ENCODE data around the gene RECK.
"Not testable (repeated sequence)": the region's sequence is repeated elsewhere in the genome, so short reads cannot be mapped to it uniquely, and the experiment has no call there.

RECK gene

GRCh38 chr9:36036780-36037548 is at the start of gene RECK:
RECK (plus strand) TSS chr9:36036913; CDS start chr9:36036999, 86 bp downstream.
- Mint-ChIP-seq H3K9me3 (no peaks in the 10 kb centered on the region), H3K27me3 (ENCODE audit: low read depth) (peaks cover 20% of the 10 kb centered on the region), H3K4me1 (ENCODE audit: low read depth) (peaks cover 21% of the 10 kb centered on the region), H3K4me3 (peak within 1 kb of the TSS; percentile 89), H3K36me3 (ENCODE audit: low read depth) (no peaks in the 10 kb centered on the region), H3K27ac (peak within 1 kb of the TSS; percentile 74)

- H3K36me3 Mint-ChIP-seq (ENCODE audit: low read depth) = no peaks in the 10 kb centered on the region
- no peak overlapping the region for H3K4me3 Mint-ChIP-seq
- H3K27ac Mint-ChIP-seq = no peak overlapping the region
- H3K9me3 Mint-ChIP-seq = no peaks in the 10 kb centered on the region
- H3K4me1 Mint-ChIP-seq (ENCODE audit: low read depth) = no peaks in the 10 kb centered on the region
- H3K27me3 Mint-ChIP-seq (ENCODE audit: low read depth) = peaks cover 40% of the 10 kb centered on the region
Observed at GRCh38 chr9:35990155-35990554, 46.6 kb upstream of the RECK start.

GRCh38 chr9:35993136-35993535 is 43.6 kb upstream of the RECK start:
- H3K4me1 Mint-ChIP-seq (ENCODE audit: low read depth); H3K9me3 Mint-ChIP-seq; H3K27ac Mint-ChIP-seq; H3K36me3 Mint-ChIP-seq (ENCODE audit: low read depth); H3K4me3 Mint-ChIP-seq: not testable (repeated sequence)
- H3K27me3 Mint-ChIP-seq (ENCODE audit: low read depth) = peaks cover 32% of the 10 kb centered on the region

- Mint-ChIP-seq H3K36me3 (ENCODE audit: low read depth) (no peaks in the 10 kb centered on the region), H3K9me3 (peaks cover 12% of the 10 kb centered on the region), H3K4me1 (ENCODE audit: low read depth) (no peaks in the 10 kb centered on the region), H3K4me3 (no peak overlapping the region), H3K27me3 (ENCODE audit: low read depth) (peaks cover 24% of the 10 kb centered on the region), H3K27ac (no peak overlapping the region)
Observed at GRCh38 chr9:35993976-35994720, 42.6 kb upstream of the RECK start.

- no peaks in the 10 kb centered on the region for H3K36me3 Mint-ChIP-seq (ENCODE audit: low read depth)
- peaks cover 25% of the 10 kb centered on the region for H3K27me3 Mint-ChIP-seq (ENCODE audit: low read depth)
- peaks cover 12% of the 10 kb centered on the region for H3K9me3 Mint-ChIP-seq
- no peaks in the 10 kb centered on the region for H3K4me1 Mint-ChIP-seq (ENCODE audit: low read depth)
- H3K4me3 Mint-ChIP-seq = no peak overlapping the region
- no peak overlapping the region for H3K27ac Mint-ChIP-seq
Observed at GRCh38 chr9:35994959-35995358, 41.8 kb upstream of the RECK start.

GRCh38 chr9:35996358-35996970 is 40.2 kb upstream of the RECK start:
- no peak overlapping the region for H3K4me3 Mint-ChIP-seq
- H3K27me3 Mint-ChIP-seq (ENCODE audit: low read depth) = peaks cover 28% of the 10 kb centered on the region
- no peak overlapping the region for H3K27ac Mint-ChIP-seq
- peaks cover 12% of the 10 kb centered on the region for H3K9me3 Mint-ChIP-seq
- H3K4me1 Mint-ChIP-seq (ENCODE audit: low read depth) = no peaks in the 10 kb centered on the region
- H3K36me3 Mint-ChIP-seq (ENCODE audit: low read depth) = peaks cover 2% of the 10 kb centered on the region

GRCh38 chr9:35997016-35997415 is 39.7 kb upstream of the RECK start:
- Mint-ChIP-seq H3K27me3 (ENCODE audit: low read depth) (peaks cover 30% of the 10 kb centered on the region), H3K9me3 (peaks cover 12% of the 10 kb centered on the region)
- not testable (repeated sequence) for H3K36me3 Mint-ChIP-seq (ENCODE audit: low read depth); H3K4me3 Mint-ChIP-seq; H3K4me1 Mint-ChIP-seq (ENCODE audit: low read depth); H3K27ac Mint-ChIP-seq

GRCh38 chr9:35998333-35998732 is 38.4 kb upstream of the RECK start:
- Mint-ChIP-seq H3K27me3 (ENCODE audit: low read depth) (peaks cover 30% of the 10 kb centered on the region), H3K4me3 (no peak overlapping the region), H3K9me3 (peaks cover 12% of the 10 kb centered on the region), H3K4me1 (ENCODE audit: low read depth) (no peaks in the 10 kb centered on the region), H3K36me3 (ENCODE audit: low read depth) (peaks cover 2% of the 10 kb centered on the region), H3K27ac (no peak overlapping the region)

GRCh38 chr9:36005891-36006290 is 30.8 kb upstream of the RECK start:
- Mint-ChIP-seq H3K4me3 (no peak overlapping the region), H3K27me3 (ENCODE audit: low read depth) (peaks cover 33% of the 10 kb centered on the region), H3K36me3 (ENCODE audit: low read depth) (no peaks in the 10 kb centered on the region), H3K9me3 (peaks cover 9% of the 10 kb centered on the region), H3K27ac (no peak overlapping the region), H3K4me1 (ENCODE audit: low read depth) (peaks cover 19% of the 10 kb centered on the region)

GRCh38 chr9:36006549-36007315 is 30.0 kb upstream of the RECK start:
- H3K27me3 Mint-ChIP-seq (ENCODE audit: low read depth) = peaks cover 37% of the 10 kb centered on the region
- H3K4me1 Mint-ChIP-seq (ENCODE audit: low read depth) = peaks cover 19% of the 10 kb centered on the region
- no peaks in the 10 kb centered on the region for H3K36me3 Mint-ChIP-seq (ENCODE audit: low read depth)
- H3K9me3 Mint-ChIP-seq = peaks cover 9% of the 10 kb centered on the region
- H3K4me3 Mint-ChIP-seq = no peak overlapping the region
- peak overlapping the region; percentile 2 for H3K27ac Mint-ChIP-seq

GRCh38 chr9:36007316-36007708 is 29.4 kb upstream of the RECK start:
- Mint-ChIP-seq H3K36me3 (ENCODE audit: low read depth) (no peaks in the 10 kb centered on the region), H3K27me3 (ENCODE audit: low read depth) (peaks cover 40% of the 10 kb centered on the region), H3K4me1 (ENCODE audit: low read depth) (peaks cover 19% of the 10 kb centered on the region), H3K27ac (peak overlapping the region; percentile 2), H3K9me3 (peaks cover 9% of the 10 kb centered on the region), H3K4me3 (no peak overlapping the region)

- Mint-ChIP-seq H3K9me3 (peaks cover 9% of the 10 kb centered on the region), H3K4me3 (no peak overlapping the region), H3K36me3 (ENCODE audit: low read depth) (no peaks in the 10 kb centered on the region), H3K27ac (no peak overlapping the region), H3K27me3 (ENCODE audit: low read depth) (peaks cover 44% of the 10 kb centered on the region), H3K4me1 (ENCODE audit: low read depth) (peaks cover 19% of the 10 kb centered on the region)
Observed at GRCh38 chr9:36007852-36008251, 28.9 kb upstream of the RECK start.

- Mint-ChIP-seq H3K4me1 (ENCODE audit: low read depth) (peaks cover 19% of the 10 kb centered on the region), H3K27ac (no peak overlapping the region), H3K4me3 (no peak overlapping the region), H3K9me3 (peaks cover 9% of the 10 kb centered on the region), H3K36me3 (ENCODE audit: low read depth) (no peaks in the 10 kb centered on the region), H3K27me3 (ENCODE audit: low read depth) (peaks cover 50% of the 10 kb centered on the region)
Observed at GRCh38 chr9:36008774-36009300, 27.9 kb upstream of the RECK start.

GRCh38 chr9:36011379-36011778 is 25.3 kb upstream of the RECK start:
- H3K9me3 Mint-ChIP-seq = peaks cover under 1% of the 10 kb centered on the region
- no peak overlapping the region for H3K27ac Mint-ChIP-seq
- H3K27me3 Mint-ChIP-seq (ENCODE audit: low read depth) = peaks cover 53% of the 10 kb centered on the region
- no peak overlapping the region for H3K4me3 Mint-ChIP-seq
- peaks cover 19% of the 10 kb centered on the region for H3K4me1 Mint-ChIP-seq (ENCODE audit: low read depth)
- H3K36me3 Mint-ChIP-seq (ENCODE audit: low read depth) = no peaks in the 10 kb centered on the region

All from T-helper 1 cell treated with Interleukin-12 subunit alpha and Interleukin-12 subunit beta and Interleukin-4 antibody, amounts not matched to agents 30 μg/mL and 1 μg/mL, for 36 hours (primary cell).